DOHH2 (cell line): ENCODE data around the gene GABRB2.

ENCODE experiments used
- H3F3A ChIP-seq: fragments of 200-600 bp; sonication (generic), shearing (Covaris generic); 2 replicates; pipeline ENCODE4 v1.6.0; 2016; ENCODE audit warnings: antibody characterized with exemption, mild to moderate bottlenecking; ENCODE audit not compliant: control insufficient read depth, insufficient read depth
- H3K27ac ChIP-seq: fragments of 200-600 bp; sonication (generic); 2 replicates; pipeline ENCODE4 v1.5.1; 2014; ENCODE audit warnings: low read depth, mild to moderate bottlenecking, low read length, moderate library complexity
- H3K27me3 ChIP-seq: fragments of 200-600 bp; sonication (generic); 2 replicates; pipeline ENCODE4 v1.6.1; 2014; ENCODE audit warnings: mild to moderate bottlenecking, low read length, mixed read lengths; ENCODE audit not compliant: control insufficient read depth
- H3K36me3 ChIP-seq: fragments of 200-600 bp; sonication (generic); 2 replicates; pipeline ENCODE4 v1.6.1; 2014; ENCODE audit warnings: mild to moderate bottlenecking, low read length, moderate library complexity, mixed read lengths; ENCODE audit not compliant: control insufficient read depth
- H3K4me1 ChIP-seq: fragments of 200-600 bp; sonication (generic); 2 replicates; pipeline ENCODE4 v1.6.1; 2014; ENCODE audit warnings: mild to moderate bottlenecking, low read length, mixed read lengths; ENCODE audit not compliant: control insufficient read depth
- H3K4me2 ChIP-seq: fragments of 200-600 bp; sonication (generic); 2 replicates; pipeline ENCODE4 v1.6.0; 2014; ENCODE audit warnings: mild to moderate bottlenecking, low read length, moderate library complexity
- H3K4me3 ChIP-seq: fragments of 200-600 bp; sonication (generic); 2 replicates; pipeline ENCODE4 v1.5.1; 2014; ENCODE audit warnings: mild to moderate bottlenecking, low read length, mixed read lengths
- H3K79me2 ChIP-seq: fragments of 200-600 bp; sonication (generic); 2 replicates; pipeline ENCODE4 v1.6.1; 2014; ENCODE audit warnings: mild to moderate bottlenecking, low read length, mixed read lengths; ENCODE audit not compliant: control insufficient read depth
- H3K9me2 ChIP-seq: fragments of 200-600 bp; sonication (generic); replicated peaks from 2 replicates; pipeline ENCODE4 v1.6.1; 2014; ENCODE audit warnings: mild to moderate bottlenecking, low read length, mixed read lengths; ENCODE audit not compliant: control insufficient read depth
- H3K9me3 ChIP-seq: fragments of 200-600 bp; sonication (generic); 2 replicates; pipeline ENCODE4 v1.6.1; 2014; ENCODE audit warnings: antibody characterized with exemption, low read length, mixed read lengths; ENCODE audit not compliant: control insufficient read depth, insufficient read depth
- H4K20me1 ChIP-seq: fragments of 200-600 bp; sonication (generic); 2 replicates; pipeline ENCODE4 v1.6.0; 2014; ENCODE audit warnings: low read depth, mild to moderate bottlenecking, antibody characterized with exemption, low read length, moderate library complexity; ENCODE audit not compliant: control insufficient read depth, insufficient read depth
- EZH2phosphoT487 ChIP-seq: fragments of 200-600 bp; sonication (generic); IDR thresholded peaks from 2 replicates; pipeline ENCODE4 v1.6.1; 2017; ENCODE audit warnings: borderline replicate concordance, mild to moderate bottlenecking, antibody characterized with exemption, low read length, moderate library complexity, mixed read lengths
- TF ChIP-seq, protein P1 (sequence below): fragments of 200-600 bp; sonication (generic); IDR thresholded peaks from one replicate; pipeline ENCODE4 v1.5.1; 2014; ENCODE audit warnings: antibody characterized with exemption, mild to moderate bottlenecking, low read depth, low read length; ENCODE audit not compliant: poor library complexity, severe bottlenecking

Gene GABRB2

GRCh38 chr5:161358446-161358845 lies 188.1 kb downstream of the GABRB2 start:
- Histone ChIP-seq H4K20me1 (no peaks in the 10 kb centered on the region), H3K4me3 (no peak overlapping the region), H3K4me2 (no peak overlapping the region), H3F3A (no peaks in the 10 kb centered on the region), H3K27me3 (no peaks in the 10 kb centered on the region), H3K9me3 (no peaks in the 10 kb centered on the region), H3K27ac (no peak overlapping the region), H3K79me2 (no peaks in the 10 kb centered on the region), H3K9me2 (no peaks in the 10 kb centered on the region), H3K4me1 (no peaks in the 10 kb centered on the region), H3K36me3 (no peaks in the 10 kb centered on the region)
- no peak for TF ChIP-seq EZH2phosphoT487
- TF ChIP-seq, protein P1, sequence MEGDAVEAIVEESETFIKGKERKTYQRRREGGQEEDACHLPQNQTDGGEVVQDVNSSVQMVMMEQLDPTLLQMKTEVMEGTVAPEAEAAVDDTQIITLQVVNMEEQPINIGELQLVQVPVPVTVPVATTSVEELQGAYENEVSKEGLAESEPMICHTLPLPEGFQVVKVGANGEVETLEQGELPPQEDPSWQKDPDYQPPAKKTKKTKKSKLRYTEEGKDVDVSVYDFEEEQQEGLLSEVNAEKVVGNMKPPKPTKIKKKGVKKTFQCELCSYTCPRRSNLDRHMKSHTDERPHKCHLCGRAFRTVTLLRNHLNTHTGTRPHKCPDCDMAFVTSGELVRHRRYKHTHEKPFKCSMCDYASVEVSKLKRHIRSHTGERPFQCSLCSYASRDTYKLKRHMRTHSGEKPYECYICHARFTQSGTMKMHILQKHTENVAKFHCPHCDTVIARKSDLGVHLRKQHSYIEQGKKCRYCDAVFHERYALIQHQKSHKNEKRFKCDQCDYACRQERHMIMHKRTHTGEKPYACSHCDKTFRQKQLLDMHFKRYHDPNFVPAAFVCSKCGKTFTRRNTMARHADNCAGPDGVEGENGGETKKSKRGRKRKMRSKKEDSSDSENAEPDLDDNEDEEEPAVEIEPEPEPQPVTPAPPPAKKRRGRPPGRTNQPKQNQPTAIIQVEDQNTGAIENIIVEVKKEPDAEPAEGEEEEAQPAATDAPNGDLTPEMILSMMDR = no peak

DNA sequence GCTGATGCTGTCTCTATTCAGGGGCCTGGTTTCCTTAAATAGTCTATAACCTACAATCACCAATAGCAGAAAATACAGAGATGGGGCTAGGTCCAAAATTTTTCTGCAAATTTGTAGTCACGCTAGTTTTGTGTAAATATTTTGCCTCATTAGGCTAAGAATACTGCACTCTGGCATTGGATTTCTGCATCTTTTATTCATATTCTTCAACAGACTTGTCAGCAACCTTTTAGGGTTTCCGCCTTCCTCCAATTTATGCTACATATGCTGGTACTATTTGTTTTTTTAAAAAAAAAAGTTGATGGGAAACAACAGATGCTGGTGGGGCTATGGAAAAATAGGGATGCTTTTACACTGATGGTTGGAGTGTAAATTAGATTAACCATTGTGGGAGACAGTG lies 202.3 kb downstream of the GABRB2 start:
- no peaks in the 10 kb centered on the region for H3K9me2 ChIP-seq
- no peaks in the 10 kb centered on the region for H3K79me2 ChIP-seq
- no peaks in the 10 kb centered on the region for H3K4me1 ChIP-seq
- no peaks in the 10 kb centered on the region for H3K9me3 ChIP-seq
- H3K36me3 ChIP-seq = no peaks in the 10 kb centered on the region
- no peak overlapping the region for H3K4me3 ChIP-seq
- H4K20me1 ChIP-seq = no peaks in the 10 kb centered on the region
- H3K27ac ChIP-seq = no peak overlapping the region
- no peak overlapping the region for H3K4me2 ChIP-seq
- H3K27me3 ChIP-seq = no peaks in the 10 kb centered on the region
- no peaks in the 10 kb centered on the region for H3F3A ChIP-seq
- no peak for TF ChIP-seq EZH2phosphoT487
- TF ChIP-seq, protein P1 = no peak

DNA sequence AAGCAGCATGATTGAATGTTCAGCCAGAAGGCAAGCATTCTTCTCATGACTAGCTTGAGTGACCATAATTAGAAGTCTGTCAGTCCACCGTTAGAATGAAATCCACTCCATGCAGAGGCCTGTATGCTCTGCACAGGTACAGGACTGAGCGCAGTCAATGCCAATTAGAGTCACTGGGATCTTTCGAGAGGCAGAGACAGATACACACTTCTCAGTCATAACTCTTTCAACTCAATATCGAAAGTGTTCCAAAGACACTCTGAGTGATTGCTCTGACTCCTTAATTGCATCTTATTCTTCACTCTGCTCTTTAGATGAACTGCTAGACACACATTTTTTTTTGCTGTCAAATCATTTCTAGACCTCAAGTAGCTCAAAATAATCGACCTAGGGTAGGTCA lies 203.6 kb downstream of the GABRB2 start:
- no peaks in the 10 kb centered on the region for H3K36me3 ChIP-seq
- no peaks in the 10 kb centered on the region for H3K4me1 ChIP-seq
- H3K9me2 ChIP-seq = no peaks in the 10 kb centered on the region
- H3K79me2 ChIP-seq = no peaks in the 10 kb centered on the region
- no peaks in the 10 kb centered on the region for H3K27me3 ChIP-seq
- H3K27ac ChIP-seq = no peak overlapping the region
- TF ChIP-seq, protein P1 = no peak
- TF ChIP-seq EZH2phosphoT487 = no peak
- H4K20me1 ChIP-seq = no peaks in the 10 kb centered on the region
- H3K9me3 ChIP-seq = no peaks in the 10 kb centered on the region
- H3F3A ChIP-seq = no peaks in the 10 kb centered on the region
- H3K4me2 ChIP-seq = no peak overlapping the region
- no peak overlapping the region for H3K4me3 ChIP-seq

GRCh38 chr5:161340012-161340411 lies 206.5 kb downstream of the GABRB2 start:
- Histone ChIP-seq H3K79me2 (no peaks in the 10 kb centered on the region), H3K36me3 (no peaks in the 10 kb centered on the region)

More at GRCh38 chr5:161340012-161340411, 206.5 kb downstream of the GABRB2 start:
- no peaks in the 10 kb centered on the region for H3K9me2 ChIP-seq
- H3K4me1 ChIP-seq = no peaks in the 10 kb centered on the region
- no peak for TF ChIP-seq EZH2phosphoT487
- TF ChIP-seq, protein P1 = no peak
- no peaks in the 10 kb centered on the region for H4K20me1 ChIP-seq
- no peaks in the 10 kb centered on the region for H3K9me3 ChIP-seq
- H3K27ac ChIP-seq = no peak overlapping the region
- H3F3A ChIP-seq = no peaks in the 10 kb centered on the region
- H3K4me2 ChIP-seq = no peak overlapping the region
- H3K27me3 ChIP-seq = no peaks in the 10 kb centered on the region
- no peak overlapping the region for H3K4me3 ChIP-seq
